ENCODE results near the gene PKD1.

The PKD1 gene

DNA sequence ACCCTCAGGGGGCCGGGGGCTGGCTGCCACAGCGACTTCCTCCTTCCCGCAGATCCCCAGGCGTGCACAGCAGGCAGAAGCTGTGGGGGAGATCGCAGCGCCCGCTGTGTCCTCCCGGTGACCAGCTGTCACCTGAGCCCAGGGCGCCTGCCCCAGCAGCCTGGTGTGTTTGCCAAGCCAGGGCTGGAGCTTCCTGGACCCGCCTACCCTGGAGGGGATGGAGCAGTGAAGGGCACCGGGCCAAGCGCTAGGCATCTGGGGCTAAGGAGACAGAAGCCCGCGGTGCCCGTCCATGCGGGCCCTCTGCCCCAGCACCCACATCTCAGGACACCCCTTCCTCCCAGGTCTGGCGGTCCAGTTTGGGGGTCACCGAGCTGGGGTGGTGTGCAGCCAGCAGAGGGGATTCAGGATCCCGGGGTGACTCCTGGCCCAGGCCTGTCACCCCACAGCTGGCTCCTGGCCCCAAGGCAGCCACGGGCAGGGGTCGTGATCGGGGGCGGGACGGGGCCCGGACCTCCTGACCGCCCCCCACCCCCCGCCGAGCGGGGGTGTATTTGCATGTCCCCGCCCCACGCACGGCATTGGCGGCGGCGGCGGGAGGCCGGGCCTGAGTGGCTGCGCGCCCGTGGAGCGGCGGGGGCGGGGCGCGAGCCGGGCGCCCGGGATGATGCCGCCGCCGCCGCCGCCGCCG lies 12.4 kb upstream of the PKD1 start, which contains the start of gene RAB26 (continued):
- TF ChIP-seq, protein P1, sequence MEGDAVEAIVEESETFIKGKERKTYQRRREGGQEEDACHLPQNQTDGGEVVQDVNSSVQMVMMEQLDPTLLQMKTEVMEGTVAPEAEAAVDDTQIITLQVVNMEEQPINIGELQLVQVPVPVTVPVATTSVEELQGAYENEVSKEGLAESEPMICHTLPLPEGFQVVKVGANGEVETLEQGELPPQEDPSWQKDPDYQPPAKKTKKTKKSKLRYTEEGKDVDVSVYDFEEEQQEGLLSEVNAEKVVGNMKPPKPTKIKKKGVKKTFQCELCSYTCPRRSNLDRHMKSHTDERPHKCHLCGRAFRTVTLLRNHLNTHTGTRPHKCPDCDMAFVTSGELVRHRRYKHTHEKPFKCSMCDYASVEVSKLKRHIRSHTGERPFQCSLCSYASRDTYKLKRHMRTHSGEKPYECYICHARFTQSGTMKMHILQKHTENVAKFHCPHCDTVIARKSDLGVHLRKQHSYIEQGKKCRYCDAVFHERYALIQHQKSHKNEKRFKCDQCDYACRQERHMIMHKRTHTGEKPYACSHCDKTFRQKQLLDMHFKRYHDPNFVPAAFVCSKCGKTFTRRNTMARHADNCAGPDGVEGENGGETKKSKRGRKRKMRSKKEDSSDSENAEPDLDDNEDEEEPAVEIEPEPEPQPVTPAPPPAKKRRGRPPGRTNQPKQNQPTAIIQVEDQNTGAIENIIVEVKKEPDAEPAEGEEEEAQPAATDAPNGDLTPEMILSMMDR (tag by site-specific recombination; IDR thresholded peaks at IDR 0.05), result peak; percentile 18; the same call in 1 of the 2 replicates
- peak; percentile 48; the same call in 1 of the 2 replicates for TF ChIP-seq ZBTB20 (tag by site-specific recombination; IDR thresholded peaks at IDR 0.05)
- TF ChIP-seq ZNF266 (tag by site-specific recombination; IDR thresholded peaks at IDR 0.05; ENCODE audit: low read depth), result no peak
- no peak for TF ChIP-seq ZNF354C (tag by site-specific recombination; IDR thresholded peaks at IDR 0.05; ENCODE audit: borderline replicate concordance, low read depth)
- TF ChIP-seq ZNF423 (tag by site-specific recombination; IDR thresholded peaks at IDR 0.05), result peak; percentile 75; the same call in 1 of the 2 replicates
- TF ChIP-seq KLF1 (tag by site-specific recombination; IDR thresholded peaks at IDR 0.05), result peak; percentile 70
- peak; percentile 51; the same call in 1 of the 2 replicates for TF ChIP-seq ZBTB7A (tag by site-specific recombination; IDR thresholded peaks at IDR 0.05; ENCODE audit: low read depth)
- no peak for TF ChIP-seq ZNF777 (tag by site-specific recombination; IDR thresholded peaks at IDR 0.05; ENCODE audit: borderline replicate concordance)
- peak; percentile 34; the same call in 1 of the 2 replicates for TF ChIP-seq ZNF843 (tag by site-specific recombination; IDR thresholded peaks at IDR 0.05)
- TF ChIP-seq, protein P2, sequence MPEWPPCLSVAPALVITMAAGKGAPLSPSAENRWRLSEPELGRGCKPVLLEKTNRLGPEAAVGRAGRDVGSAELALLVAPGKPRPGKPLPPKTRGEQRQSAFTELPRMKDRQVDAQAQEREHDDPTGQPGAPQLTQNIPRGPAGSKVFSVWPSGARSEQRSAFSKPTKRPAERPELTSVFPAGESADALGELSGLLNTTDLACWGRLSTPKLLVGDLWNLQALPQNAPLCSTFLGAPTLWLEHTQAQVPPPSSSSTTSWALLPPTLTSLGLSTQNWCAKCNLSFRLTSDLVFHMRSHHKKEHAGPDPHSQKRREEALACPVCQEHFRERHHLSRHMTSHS (tag by site-specific recombination; IDR thresholded peaks at IDR 0.05), result no peak
- TF ChIP-seq, protein P3, sequence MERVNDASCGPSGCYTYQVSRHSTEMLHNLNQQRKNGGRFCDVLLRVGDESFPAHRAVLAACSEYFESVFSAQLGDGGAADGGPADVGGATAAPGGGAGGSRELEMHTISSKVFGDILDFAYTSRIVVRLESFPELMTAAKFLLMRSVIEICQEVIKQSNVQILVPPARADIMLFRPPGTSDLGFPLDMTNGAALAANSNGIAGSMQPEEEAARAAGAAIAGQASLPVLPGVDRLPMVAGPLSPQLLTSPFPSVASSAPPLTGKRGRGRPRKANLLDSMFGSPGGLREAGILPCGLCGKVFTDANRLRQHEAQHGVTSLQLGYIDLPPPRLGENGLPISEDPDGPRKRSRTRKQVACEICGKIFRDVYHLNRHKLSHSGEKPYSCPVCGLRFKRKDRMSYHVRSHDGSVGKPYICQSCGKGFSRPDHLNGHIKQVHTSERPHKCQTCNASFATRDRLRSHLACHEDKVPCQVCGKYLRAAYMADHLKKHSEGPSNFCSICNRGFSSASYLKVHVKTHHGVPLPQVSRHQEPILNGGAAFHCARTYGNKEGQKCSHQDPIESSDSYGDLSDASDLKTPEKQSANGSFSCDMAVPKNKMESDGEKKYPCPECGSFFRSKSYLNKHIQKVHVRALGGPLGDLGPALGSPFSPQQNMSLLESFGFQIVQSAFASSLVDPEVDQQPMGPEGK (tag by site-specific recombination; IDR thresholded peaks at IDR 0.05), result peak; percentile 91
- peak; percentile 65; the same call in 1 of the 2 replicates for TF ChIP-seq GLIS1 (tag by site-specific recombination; IDR thresholded peaks at IDR 0.05)
- TF ChIP-seq ZBTB8A (tag by site-specific recombination; IDR thresholded peaks at IDR 0.05), result peak; percentile 95
- peak; percentile 74 for TF ChIP-seq ZNF600 (tag by site-specific recombination; IDR thresholded peaks at IDR 0.05)
- peak; percentile 65 for TF ChIP-seq GLIS2 (tag by site-specific recombination; IDR thresholded peaks at IDR 0.05)
- TF ChIP-seq ZBTB48 (tag by site-specific recombination; IDR thresholded peaks at IDR 0.05), result no peak
- TF ChIP-seq, protein P4, sequence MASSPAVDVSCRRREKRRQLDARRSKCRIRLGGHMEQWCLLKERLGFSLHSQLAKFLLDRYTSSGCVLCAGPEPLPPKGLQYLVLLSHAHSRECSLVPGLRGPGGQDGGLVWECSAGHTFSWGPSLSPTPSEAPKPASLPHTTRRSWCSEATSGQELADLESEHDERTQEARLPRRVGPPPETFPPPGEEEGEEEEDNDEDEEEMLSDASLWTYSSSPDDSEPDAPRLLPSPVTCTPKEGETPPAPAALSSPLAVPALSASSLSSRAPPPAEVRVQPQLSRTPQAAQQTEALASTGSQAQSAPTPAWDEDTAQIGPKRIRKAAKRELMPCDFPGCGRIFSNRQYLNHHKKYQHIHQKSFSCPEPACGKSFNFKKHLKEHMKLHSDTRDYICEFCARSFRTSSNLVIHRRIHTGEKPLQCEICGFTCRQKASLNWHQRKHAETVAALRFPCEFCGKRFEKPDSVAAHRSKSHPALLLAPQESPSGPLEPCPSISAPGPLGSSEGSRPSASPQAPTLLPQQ (tag by site-specific recombination; IDR thresholded peaks at IDR 0.05), result peak; percentile 68
- TF ChIP-seq KLF10 (tag by site-specific recombination; IDR thresholded peaks at IDR 0.05), result no peak

DNA sequence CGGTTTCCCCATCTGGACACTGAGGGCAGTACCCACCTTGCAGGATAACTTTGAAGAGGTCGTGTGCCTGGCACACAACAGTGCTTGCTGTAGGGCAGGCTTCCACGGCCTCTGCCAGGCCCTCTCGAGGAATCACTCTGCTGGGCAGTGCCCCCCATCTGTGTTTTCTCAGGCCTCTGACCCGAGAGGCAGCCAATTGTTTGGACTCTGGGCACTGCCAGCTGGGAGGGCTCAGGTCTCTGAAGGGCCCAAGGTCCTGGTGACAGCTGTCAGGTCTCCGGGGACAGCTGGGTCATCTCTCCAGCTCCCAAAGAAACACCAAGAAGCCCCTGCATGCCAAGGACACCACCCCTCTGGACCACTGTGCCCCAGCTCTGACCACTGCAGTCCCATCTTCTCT lies 11.7 kb upstream of the PKD1 start:
- TF ChIP-seq, protein P5, sequence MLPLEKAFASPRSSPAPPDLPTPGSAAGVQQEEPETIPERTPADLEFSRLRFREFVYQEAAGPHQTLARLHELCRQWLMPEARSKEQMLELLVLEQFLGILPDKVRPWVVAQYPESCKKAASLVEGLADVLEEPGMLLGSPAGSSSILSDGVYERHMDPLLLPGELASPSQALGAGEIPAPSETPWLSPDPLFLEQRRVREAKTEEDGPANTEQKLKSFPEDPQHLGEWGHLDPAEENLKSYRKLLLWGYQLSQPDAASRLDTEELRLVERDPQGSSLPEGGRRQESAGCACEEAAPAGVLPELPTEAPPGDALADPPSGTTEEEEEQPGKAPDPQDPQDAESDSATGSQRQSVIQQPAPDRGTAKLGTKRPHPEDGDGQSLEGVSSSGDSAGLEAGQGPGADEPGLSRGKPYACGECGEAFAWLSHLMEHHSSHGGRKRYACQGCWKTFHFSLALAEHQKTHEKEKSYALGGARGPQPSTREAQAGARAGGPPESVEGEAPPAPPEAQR (tag by site-specific recombination; IDR thresholded peaks at IDR 0.05), result no peak
- TF ChIP-seq OVOL3 (tag by site-specific recombination; IDR thresholded peaks at IDR 0.05), result no peak
- TF ChIP-seq ZBTB8A (tag by site-specific recombination; IDR thresholded peaks at IDR 0.05), result no peak
- no peak for TF ChIP-seq ZNF549 (tag by site-specific recombination; IDR thresholded peaks at IDR 0.05)
- H3K4me3 ChIP-seq (ENCODE audit: low read depth, low read length), result no peak overlapping the region
- peaks cover 4% of the 10 kb centered on the region for H3K4me1 ChIP-seq (ENCODE audit: control insufficient read depth, insufficient read depth, low read length)
- H3K9me3 ChIP-seq (ENCODE audit: control insufficient read depth, insufficient read depth, low read depth, low read length), result no peaks in the 10 kb centered on the region
- H3K27ac ChIP-seq (ENCODE audit: extremely low read depth, low read depth, low read length), result no peak overlapping the region
- ChIA-PET POLR2A (interaction anchor here (1.3 to 9.4 kb wide), 4 partner anchors 8 to 183 kb away, joined by 4 to 92 read pairs (median 6); partner anchors contain the start of genes ECI1, RPS2 and TRAF7), CTCF (interaction anchor here (0.6 to 2.8 kb wide), 5 partner anchors 10 to 144 kb away, joined by 3 to 13 read pairs (median 4); no protein-coding TSS in a partner anchor)
- peaks cover 0 to 15% of the 10 kb centered on the region in 2 experiments; a peak in 2 of 3 replicates for H3K36me3 ChIP-seq (ENCODE audit: control insufficient read depth in 2 of 2, insufficient read depth in 1 of 2, low read length in 2 of 2)
